HCT116 (cell line): ENCODE results near the gene LRRC4C. TPM values are rescaled to one million over a fixed set of nuclear protein-coding genes. Genes with fewer than 3 reads are reported as not detected.

Experiments
- ATAC-seq: fragments of 200-7000 bp; cut with Tn5 transposase; 2 replicates; pipeline ENCODE4 v1.9.1; 2020; ENCODE audit warnings: mild to moderate bottlenecking, moderate library complexity
- BruUV-seq: library from RNA; stranded (reverse); fragments of 400-500 nt; replicated peaks from 2 replicates; lab custom pipeline; 2021; lab: Mats Ljungman, UMichigan
- CTCF ChIA-PET: fragments of 300-600 bp; sonication (Branson Sonifier 250); formaldehyde crosslinking; loops from one replicate; lab custom pipeline; 2021; ENCODE audit warnings: antibody characterized with exemption; lab: Charles Lee
- POLR2A ChIA-PET: fragments of 300-600, 350-600 bp; sonication (Branson Sonifier 250); formaldehyde crosslinking; loops from one replicate; lab custom pipeline; 2021; ENCODE audit warnings: antibody characterized with exemption; lab: Charles Lee
- RAD21 ChIA-PET, 2 experiments: fragments of 300-600 bp; sonication (Branson Sonifier 250); formaldehyde crosslinking; loops; one replicate each; lab custom pipeline; 2023; ENCODE audit warnings: low total read pairs in 2 of 2; ENCODE audit not compliant: uncharacterized antibody in 2 of 2, unreplicated experiment in 2 of 2, low non-redundant PET in 1 of 2; lab: Charles Lee
- DNase-seq: peaks from one replicate; pipeline ENCODE4 v3.0.0-alpha.2; 2010; ENCODE audit warnings: low read depth, low spot score
- H2AFZ ChIP-seq: fragments of 200-600 bp; shearing (Covaris generic), sonication (generic); 2 replicates; pipeline ENCODE4 v1.6.1; 2017; ENCODE audit warnings: low read depth, mixed run types, mixed read lengths, antibody characterized with exemption, low read length; ENCODE audit not compliant: poor library complexity, severe bottlenecking
- H3K27ac ChIP-seq: 2 replicates; pipeline ENCODE4 v1.5.1; 2012; ENCODE audit warnings: low read depth, low read length
- H3K27me3 ChIP-seq: fragments of 200-600 bp; sonication (generic); 2 replicates; pipeline ENCODE4 v1.6.1; 2016; ENCODE audit warnings: mixed run types, low read length, mixed read lengths; ENCODE audit not compliant: insufficient read depth
- H3K36me3 ChIP-seq, 2 experiments: fragments of 200-500 bp in 1 of 2; fragments of 200-600 bp in 1 of 2; sonication (Bioruptor generic) in 1 of 2; sonication (generic) in 1 of 2; 2 replicates each; pipeline versions ENCODE4 v1.5.1 to v1.6.1; 2014 to 2016; ENCODE audit warnings: low read length in 2 of 2, inconsistent platforms in 1 of 2, mixed read lengths in 1 of 2, mixed run types in 1 of 2; ENCODE audit not compliant: insufficient read depth in 2 of 2, control insufficient read depth in 1 of 2
- H3K4me1 ChIP-seq, 2 experiments: fragments of 200-600 bp in 1 of 2; sonication (generic) in 1 of 2; 2 replicates each; pipeline versions ENCODE4 v1.5.1 to v1.6.1; 2012 to 2017; ENCODE audit warnings: low read length in 2 of 2, inconsistent platforms in 1 of 2, mild to moderate bottlenecking in 1 of 2, mixed read lengths in 1 of 2, mixed run types in 1 of 2, moderate library complexity in 1 of 2; ENCODE audit not compliant: insufficient read depth in 2 of 2, control insufficient read depth in 1 of 2
- H3K4me2 ChIP-seq: fragments of 200-600 bp; sonication (generic); 2 replicates; pipeline ENCODE4 v1.6.1; 2017; ENCODE audit warnings: mixed run types, low read length, mixed read lengths
- H3K4me3 ChIP-seq, 2 experiments: fragments of 200-600 bp in 1 of 2; sonication (generic) in 1 of 2; replicated peaks in 1 of 2; 2 replicates each; pipeline ENCODE4 v1.5.1; 2011 to 2016; ENCODE audit warnings: low read length in 2 of 2, control low read depth in 1 of 2, low read depth in 1 of 2, mild to moderate bottlenecking in 1 of 2, mixed read lengths in 1 of 2, mixed run types in 1 of 2
- H3K79me2 ChIP-seq: fragments of 200-600 bp; sonication (generic); 2 replicates; pipeline ENCODE4 v1.6.1; 2017; ENCODE audit warnings: mild to moderate bottlenecking, mixed run types, low read length, moderate library complexity, mixed read lengths; ENCODE audit not compliant: insufficient read depth
- H3K9ac ChIP-seq: fragments of 200-600 bp; sonication (generic); 2 replicates; pipeline ENCODE4 v1.6.1; 2016; ENCODE audit warnings: low read length, mixed read lengths
- H3K9me2 ChIP-seq: fragments of 200-600 bp; sonication (generic), shearing (Covaris generic); 2 replicates; pipeline ENCODE4 v1.6.1; 2017; ENCODE audit warnings: mixed run types, mild to moderate bottlenecking, moderate library complexity; ENCODE audit not compliant: insufficient read depth
- H3K9me3 ChIP-seq, 2 experiments: fragments of 200-500 bp in 1 of 2; fragments of 200-600 bp in 1 of 2; sonication (Bioruptor generic) in 1 of 2; sonication (generic) in 1 of 2; 2 replicates each; pipeline ENCODE4 v1.6.1; 2014 to 2017; ENCODE audit warnings: low read length in 2 of 2, mixed read lengths in 2 of 2, inconsistent platforms in 1 of 2, low read depth in 1 of 2, mild to moderate bottlenecking in 1 of 2, mixed run types in 1 of 2, moderate library complexity in 1 of 2; ENCODE audit not compliant: control insufficient read depth in 1 of 2, insufficient read depth in 1 of 2
- H4K20me1 ChIP-seq: fragments of 200-600 bp; sonication (generic), shearing (Covaris generic); 2 replicates; pipeline ENCODE4 v1.6.1; 2017; ENCODE audit warnings: mixed run types, mild to moderate bottlenecking, moderate library complexity; ENCODE audit not compliant: insufficient read depth
- EZH2phosphoT487 ChIP-seq: fragments of 200-600 bp; IDR thresholded peaks from 2 replicates; pipeline ENCODE4 v1.6.1; 2018; ENCODE audit warnings: antibody characterized with exemption, borderline replicate concordance
- RAD21 ChIP-seq: IDR thresholded peaks from 2 replicates; pipeline ENCODE4 v1.6.1; 2012; ENCODE audit warnings: low read depth, mild to moderate bottlenecking
- SIN3A ChIP-seq: IDR thresholded peaks from 2 replicates; pipeline ENCODE4 v1.6.1; 2012; ENCODE audit warnings: low read depth
- YY1 ChIP-seq: IDR thresholded peaks from 2 replicates; pipeline ENCODE4 v1.6.1; 2011; ENCODE audit warnings: low read length, low read depth, moderate library complexity, mild to moderate bottlenecking; ENCODE audit not compliant: insufficient replicate concordance; ENCODE audit errors: extremely low read depth
- intact Hi-C: fragments of 100-400 bp; cut with micrococcal nuclease; formaldehyde crosslinking; loops from 2 replicates; pipeline ENCODE4 v1.10.0; 2022
- total RNA-seq: library from RNA; stranded (reverse); gene quantifications from one replicate; pipeline ENCODE4 v1.2.1, GENCODE V29; 2021; ENCODE audit not compliant: unreplicated experiment
- TF ChIP-seq, protein P1 (sequence below): IDR thresholded peaks from 2 replicates; pipeline ENCODE4 v1.6.1; 2012
- TF ChIP-seq, protein P2 (sequence below): IDR thresholded peaks from 2 replicates; pipeline ENCODE4 v1.6.1; 2012; ENCODE audit warnings: low read depth

LRRC4C gene
- total RNA-seq, 1 experiment from 2014 or later: not detected

DNA sequence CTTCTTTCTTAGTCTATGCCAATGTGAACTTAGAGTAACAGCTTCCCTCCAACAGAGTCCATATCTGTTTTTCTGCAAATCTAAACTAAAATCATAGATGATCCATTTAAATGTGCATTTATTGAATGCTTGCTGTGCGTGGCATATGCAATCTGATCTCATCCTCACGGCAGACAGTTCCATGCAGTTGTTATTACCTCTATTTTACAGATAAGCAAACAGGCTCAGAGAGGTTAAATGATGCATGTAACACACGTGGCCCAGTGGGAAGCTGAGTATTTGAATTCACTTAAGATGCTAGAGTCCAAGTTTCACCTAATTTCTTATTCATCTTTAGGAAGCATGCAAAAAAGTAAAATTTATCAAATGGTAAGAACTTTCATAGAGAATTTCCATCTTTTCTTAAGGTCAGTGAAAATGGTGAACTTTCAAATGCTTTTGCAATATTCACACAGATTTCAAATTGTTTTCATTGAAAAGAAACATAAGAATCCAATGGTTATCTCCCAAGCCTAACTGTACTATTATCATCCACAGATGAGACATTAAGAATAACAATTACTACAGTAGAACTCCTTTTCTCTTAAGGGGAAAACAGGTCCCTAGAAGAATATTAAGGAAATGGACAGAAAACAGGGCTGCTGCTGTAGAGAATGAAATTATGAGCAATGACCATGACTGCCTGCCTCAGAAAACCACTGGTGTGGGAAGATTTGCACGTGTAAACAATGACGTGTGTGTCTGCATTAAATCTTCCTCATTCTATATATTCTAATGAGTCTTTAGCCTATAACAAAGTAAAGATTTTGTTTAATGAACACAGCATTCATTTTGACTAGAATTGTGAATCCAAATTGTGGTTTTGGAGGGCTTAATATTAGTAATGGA lies 1171.3 kb downstream of the LRRC4C start:
- Histone ChIP-seq H3K4me3 (no peak overlapping the region), H4K20me1 (no peaks in the 10 kb centered on the region), H3K27ac (no peak overlapping the region), H3K4me1 (no peaks in the 10 kb centered on the region), H3K9me3 (peaks cover 4 to 11% of the 10 kb centered on the region in 2 experiments; a peak in 2 of 4 replicates), H3K79me2 (no peaks in the 10 kb centered on the region), H3K9me2 (no peaks in the 10 kb centered on the region), H3K4me2 (no peak overlapping the region), H3K9ac (no peak overlapping the region), H3K36me3 (no peaks in the 10 kb centered on the region), H3K27me3 (no peaks in the 10 kb centered on the region), H2AFZ (no peak overlapping the region)
- CTCF ChIA-PET: no interaction called here
- RAD21 ChIA-PET: no interaction called here
- TF ChIP-seq EZH2phosphoT487 (no peak), YY1 (no peak), SIN3A (no peak), RAD21 (no peak)
- TF ChIP-seq, protein P1, sequence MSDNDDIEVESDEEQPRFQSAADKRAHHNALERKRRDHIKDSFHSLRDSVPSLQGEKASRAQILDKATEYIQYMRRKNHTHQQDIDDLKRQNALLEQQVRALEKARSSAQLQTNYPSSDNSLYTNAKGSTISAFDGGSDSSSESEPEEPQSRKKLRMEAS: no peak
- TF ChIP-seq, protein P2, sequence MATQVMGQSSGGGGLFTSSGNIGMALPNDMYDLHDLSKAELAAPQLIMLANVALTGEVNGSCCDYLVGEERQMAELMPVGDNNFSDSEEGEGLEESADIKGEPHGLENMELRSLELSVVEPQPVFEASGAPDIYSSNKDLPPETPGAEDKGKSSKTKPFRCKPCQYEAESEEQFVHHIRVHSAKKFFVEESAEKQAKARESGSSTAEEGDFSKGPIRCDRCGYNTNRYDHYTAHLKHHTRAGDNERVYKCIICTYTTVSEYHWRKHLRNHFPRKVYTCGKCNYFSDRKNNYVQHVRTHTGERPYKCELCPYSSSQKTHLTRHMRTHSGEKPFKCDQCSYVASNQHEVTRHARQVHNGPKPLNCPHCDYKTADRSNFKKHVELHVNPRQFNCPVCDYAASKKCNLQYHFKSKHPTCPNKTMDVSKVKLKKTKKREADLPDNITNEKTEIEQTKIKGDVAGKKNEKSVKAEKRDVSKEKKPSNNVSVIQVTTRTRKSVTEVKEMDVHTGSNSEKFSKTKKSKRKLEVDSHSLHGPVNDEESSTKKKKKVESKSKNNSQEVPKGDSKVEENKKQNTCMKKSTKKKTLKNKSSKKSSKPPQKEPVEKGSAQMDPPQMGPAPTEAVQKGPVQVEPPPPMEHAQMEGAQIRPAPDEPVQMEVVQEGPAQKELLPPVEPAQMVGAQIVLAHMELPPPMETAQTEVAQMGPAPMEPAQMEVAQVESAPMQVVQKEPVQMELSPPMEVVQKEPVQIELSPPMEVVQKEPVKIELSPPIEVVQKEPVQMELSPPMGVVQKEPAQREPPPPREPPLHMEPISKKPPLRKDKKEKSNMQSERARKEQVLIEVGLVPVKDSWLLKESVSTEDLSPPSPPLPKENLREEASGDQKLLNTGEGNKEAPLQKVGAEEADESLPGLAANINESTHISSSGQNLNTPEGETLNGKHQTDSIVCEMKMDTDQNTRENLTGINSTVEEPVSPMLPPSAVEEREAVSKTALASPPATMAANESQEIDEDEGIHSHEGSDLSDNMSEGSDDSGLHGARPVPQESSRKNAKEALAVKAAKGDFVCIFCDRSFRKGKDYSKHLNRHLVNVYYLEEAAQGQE: no peak
- ATAC-seq (no peak), DNase-seq (no peak)
- POLR2A ChIA-PET: no interaction called here
- BruUV-seq: no TSS peak
- intact Hi-C loops: no loop called here
